Muscle layer of duodenum (tissue), 2 donors: ENCODE measurements around the gene ATP5PB.

ENCODE experiments used
- H3K27ac ChIP-seq: one replicate; pipeline ENCODE4 v1.7.0; 2013; ENCODE audit warnings: mild to moderate bottlenecking, low read length
- H3K27me3 ChIP-seq: one replicate; pipeline ENCODE4 v1.7.0; 2013; ENCODE audit warnings: low read depth, mild to moderate bottlenecking, control low read depth, low read length
- H3K36me3 ChIP-seq, 2 donors: one replicate each; pipeline ENCODE4 v1.7.0; 2013; ENCODE audit warnings: low read length in 2 of 2, control low read depth in 1 of 2, mild to moderate bottlenecking in 1 of 2; ENCODE audit not compliant: insufficient read depth in 2 of 2, control insufficient read depth in 1 of 2
- H3K4me1 ChIP-seq, 2 donors: one replicate each; pipeline ENCODE4 v1.7.0; 2013; ENCODE audit warnings: low read length in 2 of 2, mild to moderate bottlenecking in 2 of 2, control low read depth in 1 of 2, moderate library complexity in 1 of 2; ENCODE audit not compliant: insufficient read depth in 2 of 2, control insufficient read depth in 1 of 2
- H3K4me3 ChIP-seq, 2 donors: one replicate each; pipeline ENCODE4 v1.7.0; 2013; ENCODE audit warnings: low read length in 2 of 2, low read depth in 1 of 2, mild to moderate bottlenecking in 1 of 2
- H3K9me3 ChIP-seq, 2 donors: one replicate each; pipeline ENCODE4 v1.7.0; 2013; ENCODE audit warnings: low read length in 2 of 2, control low read depth in 1 of 2, mild to moderate bottlenecking in 1 of 2; ENCODE audit not compliant: control insufficient read depth in 1 of 2
- donor health status: healthy.

ATP5PB gene

GRCh38 chr1:111491070-111491469, 41.8 kb downstream of the ATP5PB start:
- no peaks in the 10 kb centered on the region for H3K36me3 ChIP-seq
- H3K9me3 ChIP-seq, result no peaks in the 10 kb centered on the region
- no peaks in the 10 kb centered on the region for H3K4me1 ChIP-seq
- peak overlapping the region; percentile 26 for H3K27ac ChIP-seq
- no peaks in the 10 kb centered on the region for H3K27me3 ChIP-seq
- H3K4me3 ChIP-seq, result no peak overlapping the region

GRCh38 chr1:111496398-111496797, 47.1 kb downstream of the ATP5PB start:
- Histone ChIP-seq H3K27me3 (no peaks in the 10 kb centered on the region), H3K27ac (no peak overlapping the region), H3K4me1 (no peaks in the 10 kb centered on the region), H3K36me3 (no peaks in the 10 kb centered on the region), H3K4me3 (no peak overlapping the region), H3K9me3 (no peaks in the 10 kb centered on the region)

- no peaks in the 10 kb centered on the region for H3K4me1 ChIP-seq
- no peak overlapping the region for H3K27ac ChIP-seq
- H3K27me3 ChIP-seq, result no peaks in the 10 kb centered on the region
Measured at GRCh38 chr1:111497592-111497991, 48.3 kb downstream of the ATP5PB start.

GRCh38 chr1:111499026-111499785, 49.9 kb downstream of the ATP5PB start:
- H3K9me3 ChIP-seq, result no peaks in the 10 kb centered on the region
- H3K27me3 ChIP-seq, result no peaks in the 10 kb centered on the region
- H3K4me1 ChIP-seq, result no peaks in the 10 kb centered on the region
- H3K36me3 ChIP-seq, result no peaks in the 10 kb centered on the region
- H3K4me3 ChIP-seq, result no peak overlapping the region
- no peak overlapping the region for H3K27ac ChIP-seq

More at GRCh38 chr1:111497592-111497991, 48.3 kb downstream of the ATP5PB start:
- Histone ChIP-seq H3K4me3 (no peak overlapping the region), H3K9me3 (no peaks in the 10 kb centered on the region), H3K36me3 (no peaks in the 10 kb centered on the region)

GRCh38 chr1:111501645-111502044, 52.4 kb downstream of the ATP5PB start:
- H3K4me3 ChIP-seq, result peak overlapping the region in 1 of 2 donors; percentile 30
- no peaks in the 10 kb centered on the region for H3K36me3 ChIP-seq
- peak overlapping the region; percentile 17 for H3K27ac ChIP-seq
- peaks cover 0 to 13% of the 10 kb centered on the region in 2 donors for H3K4me1 ChIP-seq
- no peaks in the 10 kb centered on the region for H3K9me3 ChIP-seq
- no peaks in the 10 kb centered on the region for H3K27me3 ChIP-seq

- H3K27me3 ChIP-seq, result no peaks in the 10 kb centered on the region
- H3K36me3 ChIP-seq, result peaks cover 0 to 4% of the 10 kb centered on the region in 2 donors
- H3K27ac ChIP-seq, result peak within 1 kb of the TSS; percentile 46
- H3K9me3 ChIP-seq, result no peaks in the 10 kb centered on the region
- peaks cover 8 to 23% of the 10 kb centered on the region in 2 donors for H3K4me1 ChIP-seq
- H3K4me3 ChIP-seq, result peak within 1 kb of the TSS in 1 of 2 donors; percentile 4
Measured at GRCh38 chr1:111503585-111504060, 54.4 kb downstream of the ATP5PB start, which contains the start of the genes ADORA3 and TMIGD3. Gene ADORA3, minus strand, starts transcription at chr1:111503633. Its CDS starts 279 bp downstream, at chr1:111503354. Gene TMIGD3, minus strand, starts transcription at chr1:111503633. Its CDS starts 279 bp downstream, at chr1:111503354.

GRCh38 chr1:111504097-111504496, 54.8 kb downstream of the ATP5PB start:
- peaks cover 0 to 4% of the 10 kb centered on the region in 2 donors for H3K36me3 ChIP-seq
- H3K27ac ChIP-seq, result peak overlapping the region; percentile 46
- no peak overlapping the region for H3K4me3 ChIP-seq
- H3K9me3 ChIP-seq, result no peaks in the 10 kb centered on the region
- peaks cover 10 to 26% of the 10 kb centered on the region in 2 donors for H3K4me1 ChIP-seq
- no peaks in the 10 kb centered on the region for H3K27me3 ChIP-seq

GRCh38 chr1:111505641-111506119, 56.4 kb downstream of the ATP5PB start:
- Histone ChIP-seq H3K4me3 (no peak overlapping the region), H3K36me3 (peaks cover 0 to 4% of the 10 kb centered on the region in 2 donors), H3K27ac (peak overlapping the region; percentile 64), H3K4me1 (peaks cover 11 to 41% of the 10 kb centered on the region in 2 donors), H3K9me3 (no peaks in the 10 kb centered on the region), H3K27me3 (no peaks in the 10 kb centered on the region)

GRCh38 chr1:111506561-111506960, 57.3 kb downstream of the ATP5PB start:
- peak overlapping the region; percentile 50 for H3K27ac ChIP-seq
- peaks cover 11 to 49% of the 10 kb centered on the region in 2 donors for H3K4me1 ChIP-seq
- H3K27me3 ChIP-seq, result no peaks in the 10 kb centered on the region
- no peak overlapping the region for H3K4me3 ChIP-seq
- H3K9me3 ChIP-seq, result no peaks in the 10 kb centered on the region
- peaks cover 0 to 4% of the 10 kb centered on the region in 2 donors for H3K36me3 ChIP-seq

GRCh38 chr1:111507411-111508201, 58.3 kb downstream of the ATP5PB start:
- Histone ChIP-seq H3K9me3 (no peaks in the 10 kb centered on the region), H3K27ac (peak overlapping the region; percentile 97), H3K4me1 (peaks cover 11 to 55% of the 10 kb centered on the region in 2 donors), H3K27me3 (no peaks in the 10 kb centered on the region), H3K4me3 (peak overlapping the region; percentile 52 to 55), H3K36me3 (peaks cover 0 to 4% of the 10 kb centered on the region in 2 donors)

- Histone ChIP-seq H3K36me3 (peaks cover 0 to 4% of the 10 kb centered on the region in 2 donors), H3K4me3 (no peak overlapping the region), H3K9me3 (no peaks in the 10 kb centered on the region), H3K4me1 (peaks cover 11 to 51% of the 10 kb centered on the region in 2 donors), H3K27ac (peak overlapping the region; percentile 10), H3K27me3 (no peaks in the 10 kb centered on the region)
Measured at GRCh38 chr1:111509997-111510375, 60.7 kb downstream of the ATP5PB start.
